ENCODE data around the gene PDLIM7.

The PDLIM7 gene

DNA sequence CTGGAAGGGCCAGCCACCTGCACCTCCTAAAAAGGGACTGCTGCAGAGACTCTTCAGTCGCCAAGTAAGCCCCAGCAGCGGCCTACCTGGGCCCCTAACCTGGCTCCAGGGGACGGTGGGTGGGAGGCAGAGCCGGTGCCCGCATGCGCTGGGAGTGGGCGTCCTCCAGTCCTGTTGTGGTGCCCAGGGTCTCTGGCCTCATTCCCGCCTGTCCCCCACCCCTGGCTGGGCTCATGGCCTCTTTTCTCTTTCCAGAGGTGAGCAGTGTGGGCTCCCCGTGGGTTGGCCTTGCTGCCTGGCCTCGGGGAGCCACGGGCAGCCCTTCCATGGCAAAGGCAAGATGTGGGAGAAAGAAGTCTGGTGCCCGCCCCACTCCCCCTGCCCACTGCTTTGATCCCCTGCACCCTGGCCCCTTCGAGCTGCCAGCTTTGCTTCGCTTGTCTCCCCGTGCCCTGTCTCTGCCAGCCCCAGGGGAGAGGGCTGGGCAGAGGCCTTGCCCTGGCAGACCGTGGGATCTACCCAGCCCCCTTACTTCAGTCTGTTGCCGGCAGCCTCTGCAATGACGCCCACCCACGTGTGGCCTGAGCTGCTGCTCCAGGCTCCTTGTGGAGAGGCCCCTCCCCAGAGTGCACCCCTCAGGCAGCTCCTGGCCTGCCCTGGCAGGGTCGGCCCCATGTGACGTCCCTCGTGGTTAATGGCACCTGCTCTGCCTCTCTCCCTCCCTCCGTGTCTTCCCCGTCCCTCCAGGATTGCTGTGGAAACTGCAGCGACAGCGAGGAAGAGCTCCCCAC lies 56.2 kb downstream of the PDLIM7 start:
- no peak for DNase-seq

DNA sequence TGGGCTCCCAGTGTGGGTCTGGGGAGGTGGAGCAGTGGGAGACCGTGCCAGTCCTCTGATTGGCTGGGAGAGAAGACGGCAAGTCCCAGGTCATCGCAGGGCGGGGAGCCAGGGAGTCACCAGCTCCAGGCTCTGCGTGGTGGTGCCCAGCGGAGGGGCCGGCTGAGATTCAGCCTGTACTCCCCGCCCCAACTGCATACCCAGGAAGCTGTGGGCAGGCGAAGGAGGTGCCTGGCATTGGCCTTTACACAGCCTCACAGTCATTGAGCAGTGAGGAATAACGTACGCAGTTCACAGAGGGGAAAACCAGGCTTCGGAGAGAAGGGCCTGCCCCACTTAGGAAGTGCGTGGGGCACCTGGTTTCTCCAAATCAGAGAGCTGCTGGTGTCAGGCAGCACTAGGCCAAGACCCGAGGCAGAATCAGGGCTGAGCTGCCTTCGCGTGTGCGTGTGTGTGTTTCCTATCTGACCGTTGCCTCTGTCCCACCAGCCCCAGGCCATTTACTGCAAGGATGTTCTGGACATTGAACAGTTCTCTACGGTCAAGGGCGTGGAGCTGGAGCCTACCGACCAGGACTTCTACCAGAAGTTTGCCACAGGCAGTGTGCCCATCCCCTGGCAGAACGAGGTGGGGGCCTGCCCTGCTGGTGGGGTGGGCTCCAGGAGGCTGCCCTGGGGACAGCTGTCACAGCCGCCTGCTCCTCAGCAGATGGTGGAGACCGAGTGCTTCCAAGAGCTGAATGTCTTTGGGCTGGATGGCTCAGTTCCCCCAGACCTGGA lies 57.0 kb downstream of the PDLIM7 start:
- DNase-seq, result no peak

DNA sequence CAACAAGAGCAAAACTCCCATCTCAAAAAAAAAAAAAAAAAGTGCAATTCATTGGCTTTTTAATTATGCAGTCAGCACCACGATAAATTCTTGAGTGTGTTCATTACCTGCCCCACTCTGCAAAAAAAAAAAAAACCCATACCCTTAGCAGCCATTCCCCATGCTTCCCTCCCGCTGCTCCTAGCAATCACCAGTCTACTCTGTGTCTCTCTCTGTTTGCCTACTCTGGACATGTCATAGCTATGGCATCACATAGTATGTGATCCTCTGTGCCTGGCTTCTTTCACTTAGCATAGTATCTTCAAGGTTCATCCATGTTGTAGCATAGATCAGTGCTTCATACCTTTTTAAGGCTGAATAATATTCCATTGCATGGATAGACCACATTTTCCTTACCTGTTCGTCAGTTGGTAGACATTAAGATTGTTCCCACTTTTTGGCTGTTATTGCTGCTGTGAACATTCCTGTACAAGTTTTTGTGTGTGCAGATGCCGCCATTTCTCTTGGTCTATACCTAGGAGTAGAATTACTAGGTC lies 57.8 kb downstream of the PDLIM7 start:
- no peak for DNase-seq

GRCh38 chr5:177438468-177438867 lies 58.9 kb downstream of the PDLIM7 start:
- no peak for DNase-seq

DNA sequence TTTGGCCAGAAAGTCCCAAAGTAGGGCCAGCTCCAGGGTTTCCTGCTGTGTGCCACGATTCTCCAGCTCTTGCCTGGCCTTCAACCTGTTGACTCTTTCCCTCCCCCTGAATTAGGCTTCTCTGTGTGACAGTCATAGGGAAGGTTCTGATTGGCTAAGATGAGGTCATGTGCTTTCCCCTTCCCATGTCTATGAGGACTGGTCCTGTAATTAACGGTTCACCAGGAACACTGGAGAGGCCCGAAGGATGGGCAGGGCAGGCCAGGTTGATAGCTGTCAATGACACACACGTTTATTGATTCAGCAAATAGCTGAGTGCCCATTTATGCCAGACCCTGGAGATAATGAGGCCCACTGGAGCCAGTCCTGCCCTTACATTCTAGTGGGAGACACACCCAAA lies 59.8 kb downstream of the PDLIM7 start:
- no peak for DNase-seq

GRCh38 chr5:177435847-177436536 lies 61.4 kb downstream of the PDLIM7 start:
- no peak for DNase-seq

GRCh38 chr5:177434942-177435738 lies 62.3 kb downstream of the PDLIM7 start:
- no peak for DNase-seq

- DNase-seq, result no peak
These were observed 63.0 kb downstream of the PDLIM7 start for GRCh38 chr5:177434437-177434836.

DNA sequence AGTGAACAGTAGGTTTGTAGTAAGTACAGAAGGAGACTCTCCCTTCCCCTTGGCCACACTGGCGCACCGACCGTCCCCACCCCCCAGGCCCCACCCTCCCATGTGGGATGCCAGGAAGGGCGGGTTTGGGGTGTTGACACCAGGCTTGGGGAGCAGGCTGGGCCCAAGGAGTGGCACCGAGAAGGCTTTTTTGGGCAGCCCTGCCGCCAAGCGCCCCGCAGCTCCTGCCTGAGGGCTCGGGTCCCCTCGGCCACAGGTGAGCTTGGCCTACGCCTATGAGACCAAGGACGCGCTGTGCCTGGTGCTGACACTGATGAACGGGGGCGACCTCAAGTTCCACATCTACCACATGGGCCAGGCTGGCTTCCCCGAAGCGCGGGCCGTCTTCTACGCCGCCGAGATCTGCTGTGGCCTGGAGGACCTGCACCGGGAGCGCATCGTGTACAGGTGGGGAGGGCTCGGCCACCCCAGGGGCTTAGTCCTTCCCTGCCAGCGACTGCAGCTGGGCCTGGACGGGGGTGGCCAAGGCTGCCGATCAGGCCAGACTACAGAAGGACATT lies 63.7 kb downstream of the PDLIM7 start:
- DNase-seq, result no peak

All from NCI-H510A treated with DMSO at 0.1 percent for 48 hours (cell line).